COR-L47 (cell line): ENCODE results near the gene DIPK1B.

Source experiments
- DNase-seq: peaks from one replicate; lab custom pipeline; 2025; lab: John Stamatoyannopoulos, UW

The DIPK1B gene

GRCh38 chr9:136711751-136712689 lies at the start of gene DIPK1B:
Gene DIPK1B (plus strand): TSS chr9:136712572. CDS start chr9:136712666, 94 bp downstream.
- DNase-seq: peak; percentile 82

- DNase-seq: no peak
Observed at GRCh38 chr9:136662656-136663581, 49.5 kb upstream of the DIPK1B start, which contains the start of gene EGFL7. Gene EGFL7 (plus strand): TSS chr9:136662916. CDS start chr9:136668283, 5,367 bp downstream.

GRCh38 chr9:136664000-136664915 lies 48.1 kb upstream of the DIPK1B start:
- no peak for DNase-seq

- DNase-seq: no peak
Observed at GRCh38 chr9:136665111-136665703, 47.2 kb upstream of the DIPK1B start.

- no peak for DNase-seq
Observed at GRCh38 chr9:136665704-136666371, 46.5 kb upstream of the DIPK1B start.

GRCh38 chr9:136666372-136667213 lies 45.8 kb upstream of the DIPK1B start:
- no peak for DNase-seq

GRCh38 chr9:136667214-136667939 lies 45.0 kb upstream of the DIPK1B start:
- DNase-seq: no peak

- no peak for DNase-seq
Observed at GRCh38 chr9:136667940-136668760, 44.2 kb upstream of the DIPK1B start.

GRCh38 chr9:136668983-136669790 lies 43.2 kb upstream of the DIPK1B start:
- no peak for DNase-seq

GRCh38 chr9:136669791-136670464 lies 42.4 kb upstream of the DIPK1B start:
- DNase-seq: no peak

- DNase-seq: no peak
Observed at GRCh38 chr9:136670576-136671253, 41.7 kb upstream of the DIPK1B start.

GRCh38 chr9:136671254-136671614 lies 41.1 kb upstream of the DIPK1B start:
- no peak for DNase-seq

- DNase-seq: no peak
Observed at GRCh38 chr9:136671646-136672430, 40.5 kb upstream of the DIPK1B start.

GRCh38 chr9:136672431-136673087 lies 39.8 kb upstream of the DIPK1B start:
- DNase-seq: no peak
